ENCODE results near the gene MAP10. TPM values are rescaled to one million over a fixed set of nuclear protein-coding genes. Genes with fewer than 3 reads are reported as not detected.

The MAP10 gene
- total and polyA plus RNA-seq, 2 experiments from 2014 or later: 2.9 to 3.3 TPM

DNA sequence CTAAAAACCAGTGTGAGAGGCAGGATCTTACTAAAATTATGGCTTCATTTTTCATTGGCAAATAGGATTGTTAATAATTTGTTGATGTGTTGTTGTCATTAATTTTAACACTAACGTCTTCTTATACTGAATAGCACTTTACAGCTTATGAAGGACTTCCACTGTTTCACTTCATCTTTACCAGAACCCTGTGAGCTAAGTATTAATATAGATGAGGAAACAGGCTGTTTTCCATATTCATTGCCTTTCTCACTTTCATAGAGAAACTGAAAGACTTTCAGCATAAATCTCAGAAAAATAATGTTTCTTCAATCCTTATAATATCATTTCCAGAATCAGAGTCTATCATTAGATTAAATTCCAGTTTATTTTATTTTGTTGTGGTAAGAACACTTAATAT, 8.5 kb downstream of the MAP10 start:
- Mint-ChIP-seq H3K4me3 (no peak overlapping the region), H3K36me3 (ENCODE audit: low read depth) (no peaks in the 10 kb centered on the region), H3K27me3 (ENCODE audit: insufficient read depth, low read depth, poor library complexity) (no peaks in the 10 kb centered on the region), H3K4me1 (peaks cover 7% of the 10 kb centered on the region; the same call in 2 of the 3 replicates), H3K27ac (no peak overlapping the region), H3K9me3 (no peaks in the 10 kb centered on the region)
- H3K4me1 ChIP-seq (ENCODE audit: insufficient read depth): peaks cover 8% of the 10 kb centered on the region
- H2AFZ ChIP-seq: no peak overlapping the region
- no peak for DNase-seq (ENCODE audit: low spot score)
- H3F3A ChIP-seq (replicated peaks; ENCODE audit: low read depth): no peaks in the 10 kb centered on the region
- ATAC-seq: no peak
- no peak overlapping the region for H3K4me3 ChIP-seq
- H3K79me2 ChIP-seq (replicated peaks; ENCODE audit: insufficient read depth): no peaks in the 10 kb centered on the region
- no peaks in the 10 kb centered on the region for H3K9me2 ChIP-seq (ENCODE audit: insufficient read depth)
- TF ChIP-seq EZH2phosphoT487 (IDR thresholded peaks at IDR 0.05; ENCODE audit: unreplicated experiment) (no peak), CREB1 (CRISPR knock-in tag; IDR thresholded peaks at IDR 0.05; ENCODE audit: low read depth) (no peak), ETS1 (IDR thresholded peaks at IDR 0.05) (no peak), STAT1 (IDR thresholded peaks at IDR 0.05; ENCODE audit: unreplicated experiment) (no peak), JUNB (IDR thresholded peaks at IDR 0.05; ENCODE audit: unreplicated experiment) (no peak), ZNF462 (CRISPR knock-in tag; IDR thresholded peaks at IDR 0.05) (no peak)
- TF ChIP-seq, protein P1, sequence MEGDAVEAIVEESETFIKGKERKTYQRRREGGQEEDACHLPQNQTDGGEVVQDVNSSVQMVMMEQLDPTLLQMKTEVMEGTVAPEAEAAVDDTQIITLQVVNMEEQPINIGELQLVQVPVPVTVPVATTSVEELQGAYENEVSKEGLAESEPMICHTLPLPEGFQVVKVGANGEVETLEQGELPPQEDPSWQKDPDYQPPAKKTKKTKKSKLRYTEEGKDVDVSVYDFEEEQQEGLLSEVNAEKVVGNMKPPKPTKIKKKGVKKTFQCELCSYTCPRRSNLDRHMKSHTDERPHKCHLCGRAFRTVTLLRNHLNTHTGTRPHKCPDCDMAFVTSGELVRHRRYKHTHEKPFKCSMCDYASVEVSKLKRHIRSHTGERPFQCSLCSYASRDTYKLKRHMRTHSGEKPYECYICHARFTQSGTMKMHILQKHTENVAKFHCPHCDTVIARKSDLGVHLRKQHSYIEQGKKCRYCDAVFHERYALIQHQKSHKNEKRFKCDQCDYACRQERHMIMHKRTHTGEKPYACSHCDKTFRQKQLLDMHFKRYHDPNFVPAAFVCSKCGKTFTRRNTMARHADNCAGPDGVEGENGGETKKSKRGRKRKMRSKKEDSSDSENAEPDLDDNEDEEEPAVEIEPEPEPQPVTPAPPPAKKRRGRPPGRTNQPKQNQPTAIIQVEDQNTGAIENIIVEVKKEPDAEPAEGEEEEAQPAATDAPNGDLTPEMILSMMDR (conservative IDR thresholded peaks at IDR 0.05; ENCODE audit: low read depth in 2 of 2): no peak
- H3K27me3 ChIP-seq (ENCODE audit: insufficient read depth): no peaks in the 10 kb centered on the region
- H3K27ac ChIP-seq (ENCODE audit: low read depth): no peak overlapping the region
- no peaks in the 10 kb centered on the region for H3K36me3 ChIP-seq (ENCODE audit: insufficient read depth)
- H3K4me2 ChIP-seq: no peak overlapping the region
- no peaks in the 10 kb centered on the region for H4K20me1 ChIP-seq (replicated peaks; ENCODE audit: insufficient read depth)

Measured in GM23338 (cell line).